ENCODE measurements around the gene AGAP9.
A peak's percentile ranks its signal among the peaks of the same experiment; 100 is the strongest.
"Not testable (repeated sequence)": the region's sequence is repeated elsewhere in the genome, so short reads cannot be mapped to it uniquely, and the experiment has no call there.

The AGAP9 gene

DNA sequence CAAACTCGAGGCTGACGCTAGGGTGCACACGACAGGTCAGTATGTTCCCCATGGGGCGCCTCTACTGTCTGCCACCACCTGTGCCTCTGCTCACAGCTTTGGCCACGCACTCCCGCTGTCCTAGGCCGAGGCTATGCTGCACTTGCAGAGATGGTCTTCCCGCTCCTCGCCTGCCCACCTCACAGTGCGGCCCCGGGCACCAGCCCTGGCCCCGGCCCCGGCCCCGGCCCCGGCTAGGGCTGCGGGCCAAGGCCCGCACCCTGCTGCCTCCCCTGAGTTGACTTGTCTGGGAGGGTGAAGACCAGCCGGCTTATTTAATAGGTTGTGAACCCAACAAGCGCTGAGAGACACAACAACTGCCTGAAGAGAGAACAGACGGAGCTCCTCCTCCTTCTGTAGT, at the start of gene AGAP9:
TSS of gene AGAP9 (minus strand) at position 164 of the 400 bp plus-strand sequence. CDS start at position 52, 112 bp downstream.
- H3K4me3 ChIP-seq (ENCODE audit: low read depth, low read length); DNase-seq (ENCODE audit: low read depth): not testable (repeated sequence)

DNA sequence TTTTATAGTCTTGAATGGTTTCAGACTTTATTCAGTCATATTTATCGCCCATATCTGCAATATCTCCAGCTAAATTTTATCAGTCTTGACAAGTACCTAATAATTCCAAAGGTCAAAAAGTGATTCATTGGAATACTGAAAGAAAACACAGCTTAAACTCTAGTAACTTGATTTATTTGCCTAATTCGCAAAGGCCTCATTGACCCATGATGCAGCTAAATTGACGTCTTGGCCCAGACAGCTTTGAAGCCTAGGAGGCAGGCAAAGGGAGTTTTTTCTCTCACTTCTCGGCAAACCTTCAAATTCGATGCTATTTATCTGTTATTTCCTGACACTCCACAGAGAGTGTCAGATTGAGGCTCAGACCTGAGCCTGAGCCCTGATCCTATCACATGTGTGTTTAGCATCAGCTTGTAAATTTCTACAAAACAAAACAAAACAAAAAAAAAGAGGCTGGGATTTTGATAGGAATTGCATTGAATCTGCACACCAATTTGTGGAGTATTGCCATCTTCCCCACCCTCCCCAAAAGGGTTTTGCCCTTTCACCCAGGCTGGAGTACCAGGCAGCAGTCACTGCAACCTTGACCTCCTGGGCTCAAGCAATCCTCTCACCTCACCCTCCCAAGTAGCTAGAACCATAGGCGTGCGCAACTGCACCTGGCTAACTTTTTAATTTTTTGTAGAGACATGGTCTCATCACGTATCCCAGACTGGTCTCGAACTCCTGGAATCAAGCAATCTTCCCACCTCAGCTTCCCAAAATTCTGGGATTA, 47.9 kb upstream of the AGAP9 start:
- not testable (repeated sequence) for H3K4me3 ChIP-seq (ENCODE audit: low read depth, low read length); DNase-seq (ENCODE audit: low read depth)

DNA sequence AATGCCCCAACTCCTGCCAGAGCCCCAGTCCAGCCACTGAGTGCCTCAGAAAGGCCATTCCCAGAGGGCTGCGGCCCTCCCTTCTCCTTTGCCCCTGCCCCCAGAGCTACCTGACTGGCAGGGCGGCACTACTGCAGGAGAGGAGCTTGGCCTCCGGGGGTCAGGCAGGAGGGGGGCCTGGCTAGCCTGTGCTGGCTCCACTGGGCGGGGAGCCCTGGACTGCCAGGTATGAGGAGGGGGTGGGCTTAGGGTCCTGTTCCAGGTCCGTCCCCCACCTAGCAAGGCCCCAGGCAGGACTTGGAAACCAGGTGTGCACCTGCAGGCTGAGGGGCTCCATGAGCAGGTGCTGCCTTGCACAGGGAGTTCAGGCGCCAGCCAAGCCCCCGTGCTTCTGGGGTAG, 43.3 kb upstream of the AGAP9 start:
- not testable (repeated sequence) for H3K4me3 ChIP-seq (ENCODE audit: low read depth, low read length); DNase-seq (ENCODE audit: low read depth)

DNA sequence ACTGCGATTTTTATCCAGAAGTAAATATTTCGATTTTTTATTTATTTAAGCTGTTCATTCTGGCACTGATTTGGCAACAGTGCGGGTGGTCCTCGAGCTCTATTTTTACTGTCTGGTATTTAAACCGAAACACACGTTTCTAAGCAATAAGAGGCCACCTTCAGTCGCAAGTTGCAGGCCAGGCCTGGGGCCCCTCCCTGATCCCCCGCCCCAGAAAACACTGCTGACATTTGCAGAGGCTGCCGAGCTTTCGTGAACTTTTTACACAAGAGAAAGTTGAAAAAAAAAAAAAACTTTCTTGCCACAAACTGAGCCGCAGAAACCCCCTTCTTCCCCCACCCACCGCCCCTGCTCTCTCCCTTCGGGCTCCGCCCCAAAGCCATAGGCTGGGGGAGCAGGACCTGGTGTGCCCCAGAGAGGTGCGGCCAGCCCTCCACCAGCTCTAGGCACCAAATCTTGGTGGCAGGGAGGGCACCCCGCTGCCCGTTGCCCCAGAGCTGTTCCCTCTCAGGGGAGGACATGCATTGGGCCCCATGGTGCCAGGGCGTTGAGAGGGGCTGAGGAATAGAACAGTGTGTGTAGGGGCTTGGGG, 42.8 kb upstream of the AGAP9 start:
- not testable (repeated sequence) for H3K4me3 ChIP-seq (ENCODE audit: low read depth, low read length); DNase-seq (ENCODE audit: low read depth)

DNA sequence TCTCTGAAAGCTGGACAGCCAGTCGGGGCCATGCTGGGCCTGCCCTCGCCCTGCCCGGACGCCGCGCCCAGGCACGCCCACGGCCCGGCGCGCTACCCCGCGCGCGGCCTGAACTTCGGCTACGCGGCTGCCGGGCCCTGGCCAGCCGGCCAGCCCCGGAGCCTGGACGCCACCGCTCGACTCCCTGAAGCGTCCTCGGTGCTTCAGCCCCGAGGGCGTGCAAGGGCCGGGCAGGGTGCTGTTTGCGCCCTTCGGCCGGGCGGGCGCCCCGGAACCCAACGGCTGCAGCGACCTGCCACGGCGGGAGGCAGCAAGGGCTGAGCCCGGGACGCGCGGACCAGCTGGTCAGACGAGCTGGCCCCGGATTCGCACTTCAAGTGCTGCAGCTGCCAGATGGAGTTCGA, 42.1 kb upstream of the AGAP9 start:
- not testable (repeated sequence) for H3K4me3 ChIP-seq (ENCODE audit: low read depth, low read length); DNase-seq (ENCODE audit: low read depth)

DNA sequence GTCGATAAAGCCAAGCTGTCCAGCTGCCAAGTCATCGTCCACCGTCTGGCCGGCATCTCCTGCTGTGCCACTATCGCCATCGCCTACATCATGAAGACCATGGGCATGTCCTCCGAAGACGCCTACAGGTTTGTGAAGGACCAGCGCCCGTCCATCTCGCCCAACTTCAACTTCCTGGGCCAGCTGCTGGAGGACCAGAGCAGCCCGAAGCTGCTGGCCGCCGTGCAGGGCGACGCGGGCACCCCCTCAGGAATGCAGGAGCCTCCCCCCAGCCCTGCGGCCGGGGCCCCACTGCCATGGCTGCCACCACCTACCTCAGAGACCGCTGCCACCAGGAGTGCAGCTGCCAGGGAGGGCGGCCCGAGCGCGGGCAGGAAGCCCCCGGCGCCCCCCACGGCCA, 41.5 kb upstream of the AGAP9 start:
- H3K4me3 ChIP-seq (ENCODE audit: low read depth, low read length); DNase-seq (ENCODE audit: low read depth): not testable (repeated sequence)

DNA sequence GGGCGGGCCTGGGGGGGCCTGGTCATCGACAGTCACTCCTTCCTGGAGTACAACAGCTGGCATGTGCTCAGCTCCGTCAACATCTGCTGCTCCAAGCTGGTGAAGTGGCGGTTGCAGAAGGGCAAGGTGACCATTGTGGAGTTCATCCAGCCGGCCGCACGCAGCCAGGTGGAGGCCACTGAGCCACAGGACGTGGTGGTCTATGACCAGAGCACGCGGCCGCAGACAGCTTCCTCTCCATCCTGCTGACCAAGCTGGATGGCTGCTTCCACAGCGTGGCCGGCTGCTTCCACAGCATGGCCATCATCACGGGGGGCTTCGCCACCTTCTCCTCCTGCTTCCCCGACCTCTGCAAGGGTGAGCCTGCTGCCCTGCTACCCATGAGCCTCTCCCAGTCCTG, 40.9 kb upstream of the AGAP9 start:
- DNase-seq (ENCODE audit: low read depth); H3K4me3 ChIP-seq (ENCODE audit: low read depth, low read length): not testable (repeated sequence)

DNA sequence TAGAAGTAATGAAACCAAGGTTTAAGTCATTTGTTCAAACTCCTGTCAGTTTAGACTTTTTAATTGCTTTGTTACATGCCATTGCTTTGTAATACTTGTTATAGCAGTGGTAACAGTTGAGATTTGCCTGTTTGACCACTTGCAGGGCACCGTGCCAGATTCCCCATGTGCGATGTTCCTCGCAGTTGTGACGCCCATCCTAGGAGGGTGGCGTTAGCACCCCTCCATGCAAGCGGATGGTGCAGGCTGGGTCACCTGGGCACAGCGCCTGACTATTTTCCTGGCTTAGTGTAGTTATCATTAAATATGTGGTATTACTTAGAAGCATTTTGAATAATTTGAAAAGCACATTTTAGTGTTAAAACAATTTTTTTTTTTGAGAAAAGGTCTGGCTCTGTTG, 37.0 kb upstream of the AGAP9 start:
- DNase-seq (ENCODE audit: low read depth); H3K4me3 ChIP-seq (ENCODE audit: low read depth, low read length): not testable (repeated sequence)

DNA sequence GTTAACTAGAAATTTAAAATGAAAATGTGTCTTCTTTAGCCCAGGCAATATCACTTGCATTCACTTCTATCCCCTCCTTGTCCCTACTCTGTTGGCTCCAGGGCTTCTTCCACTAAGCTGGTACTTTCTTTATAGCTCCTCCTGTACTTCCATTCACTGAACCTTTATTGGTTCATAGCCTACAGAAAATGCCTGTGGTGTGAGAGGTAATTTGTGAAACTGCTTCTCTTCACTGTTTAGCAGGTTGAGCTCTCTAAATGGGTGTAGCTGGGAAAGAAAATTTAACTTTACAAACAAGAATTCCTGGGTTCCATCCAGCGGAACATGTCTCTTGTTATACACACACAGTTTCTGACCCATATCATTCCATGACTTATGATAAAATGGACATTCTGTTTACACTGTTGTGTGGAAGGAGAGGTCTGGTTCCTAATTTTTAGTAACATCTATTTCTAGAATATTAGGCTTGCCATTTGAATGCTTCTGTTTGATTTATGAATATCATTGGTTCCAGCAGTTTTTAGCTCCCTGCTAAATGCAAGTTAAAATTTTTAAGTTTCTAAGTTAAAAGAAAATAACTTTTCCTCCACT, 36.4 kb upstream of the AGAP9 start:
- not testable (repeated sequence) for DNase-seq (ENCODE audit: low read depth); H3K4me3 ChIP-seq (ENCODE audit: low read depth, low read length)

DNA sequence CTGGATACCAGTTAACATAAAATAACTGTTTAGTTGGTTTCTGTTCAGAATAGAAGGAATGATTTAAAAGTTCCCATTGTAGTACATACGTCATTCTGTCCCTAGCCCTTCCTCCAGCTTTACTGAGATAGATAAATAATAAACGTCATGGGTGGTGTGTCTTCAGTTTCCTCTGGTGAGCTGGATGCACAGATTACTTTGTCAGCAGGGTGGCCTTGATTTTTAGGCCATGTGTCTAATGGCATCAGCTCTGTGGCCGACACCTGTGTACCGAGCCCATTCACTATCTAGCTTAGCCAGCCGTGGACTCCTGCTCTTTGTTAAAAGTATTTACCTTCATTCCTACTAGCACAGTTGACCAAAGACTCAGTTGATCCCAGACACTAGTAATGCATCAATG, 34.7 kb upstream of the AGAP9 start:
- H3K4me3 ChIP-seq (ENCODE audit: low read depth, low read length) = not testable (repeated sequence)

DNA sequence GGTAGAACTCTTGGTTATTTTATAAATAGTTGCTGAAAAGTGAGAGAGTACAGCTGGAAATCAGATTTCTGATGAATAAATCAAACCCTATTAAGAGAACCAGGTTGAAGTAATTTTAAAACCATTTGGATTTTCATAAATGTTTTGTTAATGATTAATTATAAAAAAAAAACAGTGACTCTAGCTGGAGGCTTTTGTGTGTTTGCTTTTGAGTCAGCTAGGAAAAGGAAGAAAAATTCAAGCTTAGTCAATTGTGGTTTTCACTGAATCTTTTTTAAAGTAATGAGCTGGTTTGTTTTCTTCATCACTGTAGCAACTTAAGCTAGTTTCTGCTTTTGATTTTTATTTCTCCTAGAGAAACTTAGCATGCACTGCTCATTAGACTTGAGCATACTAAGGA, 34.2 kb upstream of the AGAP9 start:
- not testable (repeated sequence) for DNase-seq (ENCODE audit: low read depth); H3K4me3 ChIP-seq (ENCODE audit: low read depth, low read length)

More for the DNA sequence above, 34.7 kb upstream of the AGAP9 start:
- not testable (repeated sequence) for DNase-seq (ENCODE audit: low read depth)

DNA sequence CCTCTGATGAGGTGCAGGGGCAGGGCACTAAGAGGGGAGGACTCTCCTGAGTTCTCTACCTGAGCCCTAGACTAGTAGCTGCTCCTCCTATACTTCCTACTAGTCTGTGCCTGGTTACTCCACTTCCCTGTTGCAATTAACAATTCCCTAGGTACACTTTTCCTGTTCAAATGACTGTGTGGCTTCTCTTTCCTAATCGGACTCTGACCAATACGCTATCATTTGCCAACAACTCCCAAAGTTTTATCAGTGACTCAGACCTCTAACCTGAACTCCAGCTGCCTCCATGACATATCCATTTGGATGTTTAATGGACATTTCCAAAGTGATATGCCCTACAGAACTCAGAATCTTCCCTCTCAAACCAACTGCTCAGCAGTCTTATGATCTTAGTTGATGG, 31.9 kb upstream of the AGAP9 start:
- not testable (repeated sequence) for DNase-seq (ENCODE audit: low read depth); H3K4me3 ChIP-seq (ENCODE audit: low read depth, low read length)

DNA sequence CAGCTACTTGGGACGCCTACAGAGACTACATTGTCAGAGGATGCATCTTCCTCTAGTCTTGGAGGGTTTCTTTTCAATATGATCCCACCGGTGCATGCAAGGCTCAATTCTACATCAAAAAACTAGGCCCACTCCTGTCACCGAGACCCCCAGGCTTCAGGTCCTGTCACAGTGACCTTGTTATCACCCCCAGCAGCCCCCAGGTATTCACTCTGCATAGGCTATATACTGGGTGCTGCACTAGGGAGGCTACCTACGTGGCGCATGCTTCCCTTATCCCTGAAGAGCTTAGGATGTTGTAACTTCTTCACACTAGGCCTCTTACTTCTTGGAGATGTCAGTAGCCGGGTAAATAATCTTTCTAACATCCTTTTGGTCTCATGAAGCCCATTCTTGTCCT, 31.1 kb upstream of the AGAP9 start:
- DNase-seq (ENCODE audit: low read depth); H3K4me3 ChIP-seq (ENCODE audit: low read depth, low read length): not testable (repeated sequence)

DNA sequence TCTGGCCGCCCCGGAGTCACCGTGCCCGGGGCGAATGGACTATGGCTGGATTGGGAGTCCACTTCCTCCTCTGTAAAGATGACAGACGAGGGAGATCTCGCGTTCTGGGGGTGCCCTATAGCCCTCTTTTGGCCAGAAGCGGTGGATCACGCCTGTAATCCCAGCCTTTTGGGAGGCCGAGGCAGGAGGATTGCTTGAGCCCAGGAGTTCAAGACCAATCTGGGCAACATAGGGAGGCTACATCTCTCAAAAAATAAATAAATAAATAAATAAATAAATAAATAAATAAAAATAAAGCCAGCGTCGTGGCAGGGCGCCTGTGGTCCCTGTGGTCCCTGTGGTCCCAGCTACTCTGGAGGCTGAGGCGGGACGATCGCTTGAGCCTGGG, 30.4 kb upstream of the AGAP9 start:
- H3K4me3 ChIP-seq (ENCODE audit: low read depth, low read length) = peak overlapping the region; percentile 53
- peak; percentile 32 for DNase-seq (ENCODE audit: low read depth)

DNA sequence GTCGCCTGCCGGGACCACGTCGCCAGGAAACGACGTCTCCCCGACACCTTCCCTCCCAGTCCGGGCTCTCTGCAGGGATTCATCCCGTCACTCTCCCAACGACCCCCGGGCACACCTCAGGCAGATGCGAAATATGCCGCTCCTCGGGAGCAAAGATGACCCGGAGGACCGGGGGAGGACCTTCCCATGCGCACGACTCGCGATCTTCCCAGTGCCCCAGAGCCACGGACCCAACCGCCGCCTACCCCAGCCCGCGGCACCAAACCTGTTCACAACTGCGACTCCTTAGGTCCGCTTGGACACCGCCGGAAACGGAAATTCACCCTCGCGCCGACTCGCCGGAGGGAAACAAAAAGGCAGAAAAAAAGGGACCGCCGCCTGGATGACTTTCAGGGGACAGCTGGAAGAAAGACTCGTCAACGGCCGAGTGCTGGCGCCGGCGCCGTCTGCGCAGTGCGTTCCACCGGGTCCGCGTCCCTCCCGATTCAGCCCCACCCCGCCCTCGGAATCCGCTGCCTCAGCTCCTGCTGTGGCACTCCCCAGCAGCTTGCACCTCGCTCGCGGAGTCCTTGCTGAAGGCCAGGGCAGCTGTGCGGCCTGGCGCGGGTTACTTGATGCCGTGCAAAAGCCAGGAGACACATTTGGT, 29.9 kb upstream of the AGAP9 start:
- TF ChIP-seq POLR2A (IDR thresholded peaks at IDR 0.05; ENCODE audit: extremely low read depth, insufficient read length) = peak; percentile 64
- DNase-seq (ENCODE audit: low read depth) = peak; percentile 84
- peak overlapping the region; percentile 77 for H3K4me3 ChIP-seq (ENCODE audit: low read depth, low read length)

DNA sequence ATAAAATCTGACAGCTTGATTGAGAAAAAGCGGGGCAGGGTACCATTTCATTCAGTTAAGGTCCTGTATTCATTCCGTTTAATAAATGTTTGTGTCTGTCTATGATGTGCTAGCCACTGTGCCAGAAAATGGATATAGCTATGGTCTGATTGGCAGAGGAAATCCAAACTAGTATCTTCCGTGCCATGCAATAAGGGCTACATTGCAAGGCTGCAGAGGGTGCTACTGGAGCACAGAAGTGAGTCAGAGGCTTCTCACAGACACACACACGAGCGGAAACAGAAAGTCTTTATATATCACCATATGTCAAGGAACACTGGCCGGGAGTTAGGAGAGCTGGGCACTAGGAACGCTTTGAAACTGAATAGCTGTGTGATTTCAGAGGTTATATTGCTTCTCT, 29.3 kb upstream of the AGAP9 start:
- peak overlapping the region; percentile 77 for H3K4me3 ChIP-seq (ENCODE audit: low read depth, low read length)
- DNase-seq (ENCODE audit: low read depth) = peak; percentile 74

DNA sequence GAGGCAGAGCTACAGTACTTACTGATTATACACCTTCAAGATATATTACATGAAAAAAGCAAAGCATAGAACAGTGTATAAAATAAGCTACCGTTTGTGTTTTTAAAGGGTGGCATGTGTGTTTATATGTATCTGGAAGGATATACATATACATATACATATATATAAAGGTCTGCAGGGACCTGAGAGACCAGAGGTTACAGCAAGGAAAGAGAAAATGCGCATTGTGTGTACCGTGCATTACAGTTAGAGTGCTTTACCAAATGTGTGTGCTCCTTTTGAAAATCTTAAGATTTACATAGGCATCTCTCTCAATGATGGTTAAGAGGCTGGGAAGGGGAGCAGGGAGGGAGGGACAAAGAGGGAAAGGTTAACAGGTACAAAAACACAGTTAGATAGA, 23.8 kb upstream of the AGAP9 start:
- not testable (repeated sequence) for H3K4me3 ChIP-seq (ENCODE audit: low read depth, low read length); DNase-seq (ENCODE audit: low read depth)

DNA sequence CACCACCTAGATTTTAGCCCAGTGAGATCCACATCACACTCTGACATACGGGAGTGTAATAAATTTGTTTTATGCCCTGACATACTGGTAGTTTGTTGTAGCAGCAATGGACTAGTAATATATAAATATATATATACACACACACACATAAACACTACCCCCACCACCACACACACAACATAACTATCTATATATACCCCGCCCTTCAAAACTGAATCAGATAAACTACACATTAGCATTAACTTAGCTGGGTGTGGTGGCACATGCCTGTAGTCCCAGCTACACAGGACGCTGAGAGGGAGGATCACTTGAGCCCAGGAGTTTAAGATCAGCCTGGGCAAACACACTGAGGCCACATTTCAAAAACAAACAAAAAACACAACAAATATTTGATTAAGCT, 13.0 kb upstream of the AGAP9 start:
- DNase-seq (ENCODE audit: low read depth); H3K4me3 ChIP-seq (ENCODE audit: low read depth, low read length): not testable (repeated sequence)

DNA sequence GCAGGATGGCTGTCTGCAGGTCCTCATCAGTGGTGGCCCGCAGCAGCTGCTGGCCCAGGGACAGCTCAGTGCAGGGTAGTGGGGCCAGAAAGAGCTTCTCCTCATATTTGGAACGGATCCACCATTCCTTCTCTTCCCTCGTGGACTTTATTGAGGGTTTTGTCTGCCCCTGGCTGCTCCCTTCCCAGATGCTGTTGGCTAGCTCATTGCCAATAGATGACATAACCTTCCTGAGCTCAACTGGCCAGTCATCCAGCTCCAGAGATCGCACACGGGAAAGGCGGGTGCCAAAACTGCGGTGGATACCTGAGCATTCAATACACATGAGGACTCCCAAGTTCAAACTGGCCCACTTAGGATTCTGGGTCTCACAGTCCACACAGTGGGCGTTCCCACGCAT, 21.1 kb downstream of the AGAP9 start:
- not testable (repeated sequence) for DNase-seq (ENCODE audit: low read depth); H3K4me3 ChIP-seq (ENCODE audit: low read depth, low read length)

DNA sequence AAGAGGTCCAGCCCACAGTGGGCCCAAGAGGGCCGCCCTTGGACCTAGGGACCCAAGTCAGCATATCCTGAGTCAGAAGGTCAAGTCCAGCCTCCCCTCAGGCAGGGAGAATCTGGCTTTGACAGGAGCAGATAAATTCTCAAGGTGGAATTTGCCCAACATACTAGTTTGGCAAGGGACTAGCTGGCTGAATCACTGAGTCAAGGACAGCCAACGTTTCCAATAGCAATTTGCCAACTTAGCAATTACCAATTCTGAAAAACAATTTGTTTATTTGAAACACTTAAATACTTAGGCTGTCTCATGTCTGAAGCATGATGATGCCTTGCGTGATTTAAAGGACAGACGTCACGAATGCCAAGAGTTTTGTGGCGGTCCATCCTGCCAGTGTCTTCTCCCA, 29.2 kb downstream of the AGAP9 start:
- H3K4me3 ChIP-seq (ENCODE audit: low read depth, low read length); DNase-seq (ENCODE audit: low read depth): not testable (repeated sequence)

Data from NB4 (cell line).